ENCODE measurements around the gene LDAH.
"Not testable (repeated sequence)": the region's sequence is repeated elsewhere in the genome, so short reads cannot be mapped to it uniquely, and the experiment has no call there.

The LDAH gene

GRCh38 chr2:20822535-20823490 lies at the start of gene LDAH:
TSS of gene LDAH (minus strand) at chr2:20823101. CDS start at chr2:20801463, 21,638 bp downstream.
- peak within 1 kb of the TSS; percentile 97 for H3K4me3 ChIP-seq (ENCODE audit: low read depth, low read length)

GRCh38 chr2:20868377-20868776 lies 45.5 kb upstream of the LDAH start:
- H3K4me3 ChIP-seq (ENCODE audit: low read depth, low read length), result no peak overlapping the region

GRCh38 chr2:20862850-20863249 lies 39.9 kb upstream of the LDAH start:
- no peak overlapping the region for H3K4me3 ChIP-seq (ENCODE audit: low read depth, low read length)

- no peak overlapping the region for H3K4me3 ChIP-seq (ENCODE audit: low read depth, low read length)
These were observed 32.6 kb upstream of the LDAH start for GRCh38 chr2:20855456-20855855.

- no peak overlapping the region for H3K4me3 ChIP-seq (ENCODE audit: low read depth, low read length)
These were observed 29.8 kb upstream of the LDAH start for GRCh38 chr2:20852670-20853069.

- no peak overlapping the region for H3K4me3 ChIP-seq (ENCODE audit: low read depth, low read length)
These were observed 29.2 kb upstream of the LDAH start for GRCh38 chr2:20852139-20852538.

- no peak overlapping the region for H3K4me3 ChIP-seq (ENCODE audit: low read depth, low read length)
These were observed 21.3 kb upstream of the LDAH start for GRCh38 chr2:20844246-20844645.

- no peak overlapping the region for H3K4me3 ChIP-seq (ENCODE audit: low read depth, low read length)
These were observed 16.2 kb upstream of the LDAH start for GRCh38 chr2:20839052-20839451.

GRCh38 chr2:20838016-20838415 lies 15.1 kb upstream of the LDAH start:
- no peak overlapping the region for H3K4me3 ChIP-seq (ENCODE audit: low read depth, low read length)

GRCh38 chr2:20836521-20836920 lies 13.6 kb upstream of the LDAH start:
- no peak overlapping the region for H3K4me3 ChIP-seq (ENCODE audit: low read depth, low read length)

- no peak overlapping the region for H3K4me3 ChIP-seq (ENCODE audit: low read depth, low read length)
These were observed 11.4 kb upstream of the LDAH start for GRCh38 chr2:20834331-20834730.

GRCh38 chr2:20832606-20833005 lies 9.7 kb upstream of the LDAH start:
- H3K4me3 ChIP-seq (ENCODE audit: low read depth, low read length), result no peak overlapping the region

- no peak overlapping the region for H3K4me3 ChIP-seq (ENCODE audit: low read depth, low read length)
These were observed 7.0 kb upstream of the LDAH start for GRCh38 chr2:20829861-20830260.

GRCh38 chr2:20823917-20824316 lies 1.0 kb upstream of the LDAH start:
- no peak overlapping the region for H3K4me3 ChIP-seq (ENCODE audit: low read depth, low read length)

- H3K4me3 ChIP-seq (ENCODE audit: low read depth, low read length), result no peak overlapping the region
These were observed 4.1 kb downstream of the LDAH start for GRCh38 chr2:20818820-20819219.

GRCh38 chr2:20815216-20815615 lies 7.7 kb downstream of the LDAH start:
- H3K4me3 ChIP-seq (ENCODE audit: low read depth, low read length), result no peak overlapping the region

GRCh38 chr2:20812779-20813178 lies 10.1 kb downstream of the LDAH start:
- H3K4me3 ChIP-seq (ENCODE audit: low read depth, low read length), result no peak overlapping the region

GRCh38 chr2:20806286-20806685 lies 16.6 kb downstream of the LDAH start:
- H3K4me3 ChIP-seq (ENCODE audit: low read depth, low read length), result no peak overlapping the region

GRCh38 chr2:20803974-20804373 lies 18.9 kb downstream of the LDAH start:
- no peak overlapping the region for H3K4me3 ChIP-seq (ENCODE audit: low read depth, low read length)

GRCh38 chr2:20803226-20803682 lies 19.6 kb downstream of the LDAH start:
- no peak overlapping the region for H3K4me3 ChIP-seq (ENCODE audit: low read depth, low read length)

- H3K4me3 ChIP-seq (ENCODE audit: low read depth, low read length), result no peak overlapping the region
These were observed 25.8 kb downstream of the LDAH start for GRCh38 chr2:20797096-20797495.

- H3K4me3 ChIP-seq (ENCODE audit: low read depth, low read length), result no peak overlapping the region
These were observed 26.5 kb downstream of the LDAH start for GRCh38 chr2:20796374-20796791.

- H3K4me3 ChIP-seq (ENCODE audit: low read depth, low read length), result not testable (repeated sequence)
These were observed 29.0 kb downstream of the LDAH start for GRCh38 chr2:20793944-20794343.
